NCI-H1417 (cell line): ENCODE measurements around the gene ZNF558.
"Not testable (repeated sequence)": the region's sequence is repeated elsewhere in the genome, so short reads cannot be mapped to it uniquely, and the experiment has no call there.

Experiments
- DNase-seq, 3 experiments: peaks; one replicate each; lab custom pipeline; 2025; lab: John Stamatoyannopoulos, UW

ZNF558 gene

DNA sequence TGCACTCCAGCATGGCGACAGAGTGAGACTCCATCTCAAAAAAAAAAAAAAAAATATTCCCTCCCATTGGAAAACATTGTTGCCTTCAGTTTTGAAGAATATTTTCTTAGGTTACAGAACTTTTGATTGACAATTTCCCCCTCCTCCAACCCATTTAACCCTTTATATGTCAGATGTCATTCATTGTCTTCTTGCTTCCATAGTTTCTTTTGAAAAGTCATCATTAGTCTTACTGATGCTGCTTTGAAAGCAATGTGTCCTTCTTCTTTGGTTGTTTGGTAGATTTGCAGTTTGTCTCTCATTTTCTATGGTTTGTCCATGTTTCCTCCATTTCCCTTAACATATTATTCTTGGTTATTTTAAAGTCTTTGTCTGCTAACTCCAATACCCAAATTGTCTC lies 25.4 kb downstream of the ZNF558 start:
- no peak for DNase-seq

GRCh38 chr19:8794823-8795222 lies 37.3 kb downstream of the ZNF558 start:
- DNase-seq = no peak

DNA sequence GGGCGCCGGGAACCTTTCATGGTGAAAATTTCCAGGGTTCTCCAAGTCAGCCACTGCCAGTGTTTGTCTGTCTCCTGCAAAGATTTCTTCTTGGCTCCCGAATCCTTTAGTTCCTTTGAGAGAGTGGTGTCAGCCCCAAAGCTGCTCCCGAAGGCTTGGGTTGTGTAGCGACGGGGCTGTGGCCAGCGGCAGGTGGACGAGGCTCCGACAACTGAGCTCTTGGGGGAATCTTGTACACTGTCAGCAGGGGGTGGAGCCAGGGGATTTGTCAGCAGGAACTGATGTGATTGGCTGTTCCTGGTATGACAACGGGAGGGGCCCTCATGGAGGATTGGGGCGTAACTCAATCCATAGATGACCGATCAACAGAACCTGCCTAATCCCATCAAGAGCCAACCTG lies 58.5 kb downstream of the ZNF558 start:
- DNase-seq = not testable (repeated sequence)

DNA sequence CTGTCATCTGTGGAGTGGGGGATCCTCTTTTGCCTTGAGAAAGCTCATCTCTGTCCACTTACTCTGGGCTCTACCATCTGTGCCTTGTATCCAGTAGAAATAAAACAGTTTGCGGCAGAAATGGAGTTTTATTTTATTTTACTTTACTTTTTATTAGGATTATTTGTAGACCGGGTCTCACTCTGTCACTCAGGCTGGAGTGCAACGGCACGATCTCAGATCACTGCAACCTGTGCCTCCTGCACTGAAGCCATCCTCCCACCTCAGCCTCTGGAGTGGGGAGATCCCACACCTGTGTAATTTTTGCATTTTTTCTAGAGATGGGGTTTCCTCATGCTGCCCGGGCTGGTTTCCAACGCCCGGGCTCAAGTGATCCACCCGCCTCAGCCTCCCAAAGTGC lies 62.8 kb downstream of the ZNF558 start:
- DNase-seq = not testable (repeated sequence)

DNA sequence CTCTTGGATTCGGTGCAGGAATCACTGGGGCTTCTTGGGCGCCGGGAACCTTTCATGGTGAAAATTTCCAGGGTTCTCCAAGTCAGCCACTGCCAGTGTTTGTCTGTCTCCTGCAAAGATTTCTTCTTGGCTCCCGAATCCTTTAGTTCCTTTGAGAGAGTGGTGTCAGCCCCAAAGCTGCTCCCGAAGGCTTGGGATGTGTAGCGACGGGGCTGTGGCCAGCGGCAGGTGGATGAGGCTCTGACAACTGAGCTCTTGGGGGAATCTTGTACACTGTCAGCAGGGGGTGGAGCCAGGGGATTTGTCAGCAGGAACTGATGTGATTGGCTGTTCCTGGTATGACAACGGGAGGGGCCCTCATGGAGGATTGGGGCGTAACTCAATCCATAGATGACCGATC lies 64.8 kb downstream of the ZNF558 start:
- DNase-seq = not testable (repeated sequence)
